Keratinocyte (primary cell): ENCODE results near the gene MAU2. TPM values are rescaled to one million over a fixed set of nuclear protein-coding genes. Genes with fewer than 3 reads are reported as not detected.

Experiments
- DNase-seq: peaks from one replicate; pipeline ENCODE4 v3.0.0-alpha.2; 2011; ENCODE audit warnings: low read depth, missing footprints, low spot score
- FAIRE-seq: peaks from 2 replicates; lab custom pipeline; 2011; peaks lifted over from hg19 to GRCh38; lab: Jason Lieb, UNC
- H2AFZ ChIP-seq: 2 replicates; pipeline ENCODE4 v1.6.0; 2012; ENCODE audit warnings: low read length, control low read depth, inconsistent platforms; ENCODE audit not compliant: control insufficient read depth
- H3K27ac ChIP-seq: 2 replicates; pipeline ENCODE4 v1.5.1; 2011; ENCODE audit warnings: low read length; ENCODE audit not compliant: control insufficient read depth, insufficient read depth
- H3K27me3 ChIP-seq: 3 replicates; pipeline ENCODE4 v1.6.0; 2011; ENCODE audit warnings: low read length; ENCODE audit not compliant: control insufficient read depth, insufficient read depth; ENCODE audit errors: extremely low read depth
- H3K36me3 ChIP-seq, 2 experiments: 2 replicates in 1 of 2; 3 replicates in 1 of 2; pipeline ENCODE4 v1.5.1; 2011; ENCODE audit warnings: low read length in 2 of 2, mild to moderate bottlenecking in 1 of 2; ENCODE audit not compliant: control insufficient read depth in 2 of 2, insufficient read depth in 2 of 2; ENCODE audit errors: extremely low read depth in 1 of 2
- H3K4me1 ChIP-seq: 3 replicates; pipeline ENCODE4 v1.5.1; 2011; ENCODE audit warnings: low read length; ENCODE audit not compliant: control insufficient read depth, insufficient read depth; ENCODE audit errors: extremely low read depth
- H3K4me2 ChIP-seq: 3 replicates; pipeline ENCODE4 v1.6.0; 2011; ENCODE audit warnings: low read depth, low read length; ENCODE audit not compliant: control insufficient read depth, insufficient read depth; ENCODE audit errors: extremely low read depth
- H3K4me3 ChIP-seq, 3 experiments: fragments of 200-600 bp in 1 of 3; sonication (generic) in 1 of 3; 2 replicates in 2 of 3; 3 replicates in 1 of 3; pipeline ENCODE4 v1.5.1; 2011 to 2016; ENCODE audit warnings: low read length in 3 of 3, mild to moderate bottlenecking in 3 of 3, control low read depth in 2 of 3, inconsistent platforms in 1 of 3, low read depth in 1 of 3, mixed read lengths in 1 of 3, mixed run types in 1 of 3, moderate library complexity in 1 of 3; ENCODE audit not compliant: control insufficient read depth in 2 of 3, insufficient read depth in 2 of 3; ENCODE audit errors: extremely low read depth in 1 of 3
- H3K79me2 ChIP-seq: 2 replicates; pipeline ENCODE4 v1.6.0; 2012; ENCODE audit warnings: low read length; ENCODE audit not compliant: control insufficient read depth, insufficient read depth
- H3K9ac ChIP-seq: 3 replicates; pipeline ENCODE4 v1.6.0; 2011; ENCODE audit warnings: low read length; ENCODE audit not compliant: control insufficient read depth, insufficient read depth; ENCODE audit errors: extremely low read depth
- H3K9me1 ChIP-seq: 3 replicates; pipeline ENCODE4 v1.6.0; 2011; ENCODE audit warnings: low read length; ENCODE audit not compliant: control insufficient read depth, insufficient read depth; ENCODE audit errors: extremely low read depth
- H3K9me3 ChIP-seq: 2 replicates; pipeline ENCODE4 v1.5.1; 2012; ENCODE audit warnings: low read depth, low read length; ENCODE audit not compliant: control insufficient read depth
- H4K20me1 ChIP-seq: 3 replicates; pipeline ENCODE4 v1.6.0; 2011; ENCODE audit warnings: low read length; ENCODE audit not compliant: control insufficient read depth, insufficient read depth; ENCODE audit errors: extremely low read depth
- CTCF ChIP-seq, 3 experiments: IDR thresholded peaks in 1 of 3; conservative IDR thresholded peaks in 1 of 3; optimal IDR thresholded peaks in 1 of 3; 2 replicates in 2 of 3; 3 replicates in 1 of 3; pipeline versions ENCODE3 to v1.5.1; 2011; ENCODE audit warnings: low read length in 3 of 3, mild to moderate bottlenecking in 3 of 3, moderate library complexity in 2 of 3, control low read depth in 1 of 3, inconsistent platforms in 1 of 3; ENCODE audit not compliant: insufficient read depth in 2 of 3; ENCODE audit errors: extremely low read depth in 1 of 3
- EZH2 ChIP-seq: IDR thresholded peaks from one replicate; pipeline ENCODE4 v1.6.1; 2012; ENCODE audit warnings: inconsistent platforms, mild to moderate bottlenecking, low read length, moderate library complexity
- dilution Hi-C: fragments of 300-500 bp; cut with MboI; formaldehyde crosslinking; loops from one replicate; pipeline ENCODE4 v1.7.0; 2020; ENCODE audit warnings: low sequenced_read_pairs; ENCODE audit not compliant: extremely low pct_ligation_motif_present
- polyA plus RNA-seq, 5 experiments: library from polyadenylated mRNA; depleted of rRNA in 3 of 5; stranded (reverse) in 3 of 5; stranded (forward) in 1 of 5; unstranded in 1 of 5; fragments of >200 nt; gene quantifications; 1 replicate in 1 of 5; 2 replicates in 3 of 5; 3 replicates in 1 of 5; pipeline versions ENCODE4 v1.2.1 to v1.2.3, GENCODE V29; 2011 to 2012; ENCODE audit warnings: missing spikeins in 2 of 5, low read depth in 1 of 5, low replicate concordance in 1 of 5

MAU2 gene
- polyA plus RNA-seq, 1 donor (not counting 4 experiments of a cell fraction or from before 2014, with no cell fraction given): 10.3 TPM

GRCh38 chr19:19356500-19356899 lies 35.9 kb downstream of the MAU2 start:
- H3K9me1 ChIP-seq: no peaks in the 10 kb centered on the region
- H3K36me3 ChIP-seq: peaks cover 13 to 28% of the 10 kb centered on the region in 2 experiments
- FAIRE-seq (no peak), DNase-seq (no peak)
- dilution Hi-C loops: no loop called here
- H3K4me1 ChIP-seq: peaks cover 2% of the 10 kb centered on the region
- H3K27ac ChIP-seq: no peak overlapping the region
- no peak for TF ChIP-seq CTCF (optimal IDR thresholded peaks at IDR 0.05 in 1 of 3, IDR thresholded peaks at IDR 0.05 in 1 of 3, conservative IDR thresholded peaks at IDR 0.05 in 1 of 3; ENCODE audit: extremely low read depth in 1 of 3, insufficient read depth in 2 of 3, low read length in 3 of 3)
- no peak for TF ChIP-seq EZH2
- H3K9ac ChIP-seq: no peak overlapping the region
- H3K9me3 ChIP-seq: no peaks in the 10 kb centered on the region
- no peaks in the 10 kb centered on the region for H4K20me1 ChIP-seq
- no peaks in the 10 kb centered on the region for H3K79me2 ChIP-seq
- no peak overlapping the region for H2AFZ ChIP-seq
- H3K4me2 ChIP-seq: no peak overlapping the region
- H3K27me3 ChIP-seq: no peaks in the 10 kb centered on the region
- no peak overlapping the region for H3K4me3 ChIP-seq

DNA sequence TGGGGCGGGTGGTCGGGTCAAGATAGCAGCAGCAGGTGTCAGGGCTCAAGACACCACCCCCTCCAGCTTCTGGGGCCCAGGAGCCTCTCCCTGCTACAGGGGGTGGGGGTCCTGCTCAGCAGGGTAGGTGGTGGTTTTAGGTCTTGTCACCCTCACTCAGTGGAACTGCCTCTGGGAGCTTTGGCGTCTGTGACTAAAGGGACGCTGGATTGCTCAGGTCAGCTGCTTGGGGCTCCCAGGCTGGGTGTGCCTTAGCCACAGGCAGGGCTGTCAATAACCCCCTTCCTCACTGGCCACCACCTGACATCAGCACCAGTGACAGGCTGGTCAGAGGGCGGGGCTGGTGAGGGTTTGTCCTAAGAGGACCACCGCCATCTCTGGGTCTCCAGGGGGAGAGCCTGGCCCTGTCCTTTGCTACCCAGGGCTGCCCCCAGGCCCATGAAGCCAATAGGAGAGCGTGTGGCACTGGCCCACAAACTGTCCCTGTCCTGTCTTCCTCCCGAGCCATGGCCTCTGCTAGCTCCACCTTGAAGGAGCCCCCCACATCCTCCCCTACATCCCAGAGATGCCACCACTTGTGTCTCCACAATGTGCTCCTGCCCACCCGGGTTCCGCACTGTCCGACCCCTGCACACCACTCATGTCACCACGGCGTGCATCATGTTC lies 36.4 kb downstream of the MAU2 start:
- TF ChIP-seq CTCF (optimal IDR thresholded peaks at IDR 0.05 in 1 of 3, IDR thresholded peaks at IDR 0.05 in 1 of 3, conservative IDR thresholded peaks at IDR 0.05 in 1 of 3; ENCODE audit: extremely low read depth in 1 of 3, insufficient read depth in 2 of 3, low read length in 3 of 3) (no peak), EZH2 (no peak)
- no peaks in the 10 kb centered on the region for H4K20me1 ChIP-seq
- no peaks in the 10 kb centered on the region for H3K9me3 ChIP-seq
- H2AFZ ChIP-seq: no peak overlapping the region
- H3K4me1 ChIP-seq: peaks cover 2% of the 10 kb centered on the region
- H3K27me3 ChIP-seq: no peaks in the 10 kb centered on the region
- no peak overlapping the region for H3K4me3 ChIP-seq
- H3K79me2 ChIP-seq: no peaks in the 10 kb centered on the region
- DNase-seq: no peak
- no peaks in the 10 kb centered on the region for H3K9me1 ChIP-seq
- no peak for FAIRE-seq
- no peak overlapping the region for H3K27ac ChIP-seq
- H3K4me2 ChIP-seq: no peak overlapping the region
- dilution Hi-C loops: no loop called here
- H3K36me3 ChIP-seq: peaks cover 13 to 28% of the 10 kb centered on the region in 2 experiments
- no peak overlapping the region for H3K9ac ChIP-seq
